Fibroblast of the aortic adventitia (primary cell): ENCODE data around the gene AIG1. TPM values are rescaled to one million over a fixed set of nuclear protein-coding genes. Genes with fewer than 3 reads are reported as not detected.

Experiments used
- DNase-seq: peaks from one replicate; pipeline ENCODE4 v3.0.0-alpha.2; 2010; ENCODE audit warnings: low read depth
- H3K4me3 ChIP-seq: 2 replicates; pipeline ENCODE4 v1.5.1; 2011; ENCODE audit warnings: low read depth, mild to moderate bottlenecking, control low read depth, low read length, moderate library complexity
- CTCF ChIP-seq: IDR thresholded peaks from 2 replicates; pipeline ENCODE4 v1.5.1; 2011; ENCODE audit warnings: mild to moderate bottlenecking, low read length, control low read depth, inconsistent platforms; ENCODE audit not compliant: insufficient read depth
- total RNA-seq: library from RNA; depleted of rRNA; stranded (reverse); fragments of >200 nt; gene quantifications from 2 replicates; pipeline ENCODE4 v1.2.3, GENCODE V29; 2012; ENCODE audit warnings: low replicate concordance

AIG1 gene
- total RNA-seq, 1 donor = 28.0 TPM

GRCh38 chr6:143348531-143348930 lies 287.8 kb downstream of the AIG1 start:
- H3K4me3 ChIP-seq = no peak overlapping the region
- no peak for TF ChIP-seq CTCF
- DNase-seq = peak; percentile 41

GRCh38 chr6:143349530-143349929 lies 288.8 kb downstream of the AIG1 start:
- no peak for DNase-seq
- TF ChIP-seq CTCF = no peak

GRCh38 chr6:143356101-143356880 lies 295.6 kb downstream of the AIG1 start:
- DNase-seq = no peak
- H3K4me3 ChIP-seq = no peak overlapping the region
- TF ChIP-seq CTCF = no peak

More at GRCh38 chr6:143349530-143349929, 288.8 kb downstream of the AIG1 start:
- no peak overlapping the region for H3K4me3 ChIP-seq

- no peak overlapping the region for H3K4me3 ChIP-seq
- no peak for TF ChIP-seq CTCF
- DNase-seq = no peak
Measured at GRCh38 chr6:143357152-143357551, 296.5 kb downstream of the AIG1 start.

GRCh38 chr6:143357561-143358255 lies 297.0 kb downstream of the AIG1 start:
- H3K4me3 ChIP-seq = no peak overlapping the region
- TF ChIP-seq CTCF = no peak
- peak; percentile 34 for DNase-seq

GRCh38 chr6:143361536-143362191 lies 301.0 kb downstream of the AIG1 start:
- TF ChIP-seq CTCF = no peak
- DNase-seq = peak; percentile 30
- no peak overlapping the region for H3K4me3 ChIP-seq
